CD14-positive monocyte (primary cell): ENCODE results near the gene EFCAB12. TPM values are rescaled to one million over a fixed set of nuclear protein-coding genes. Genes with fewer than 3 reads are reported as not detected.
A peak's percentile ranks its signal among the peaks of the same experiment; 100 is the strongest.

Experiments
- DNase-seq, 3 donors: peaks; one replicate each; pipeline ENCODE4 v3.0.0-alpha.2; 2011 to 2022
- H2AFZ ChIP-seq: 2 replicates; pipeline ENCODE4 v1.6.0; 2012; ENCODE audit warnings: mild to moderate bottlenecking, low read depth, low read length, inconsistent platforms; ENCODE audit not compliant: insufficient read depth, poor library complexity, severe bottlenecking
- H3K27ac ChIP-seq, 2 donors: 1 replicate in 1 of 2; 2 replicates in 1 of 2; pipeline ENCODE4 v1.5.1; 2012 to 2013; ENCODE audit warnings: low read length in 2 of 2, control low read depth in 1 of 2, inconsistent platforms in 1 of 2, low read depth in 1 of 2, mild to moderate bottlenecking in 1 of 2
- H3K27me3 ChIP-seq, 2 donors: one replicate each; pipeline versions ENCODE4 v1.6.0 to v1.6.1; 2011 to 2013; ENCODE audit warnings: low read length in 2 of 2; ENCODE audit not compliant: control insufficient read depth in 2 of 2, insufficient read depth in 2 of 2
- H3K36me3 ChIP-seq, 2 donors: replicated peaks in 1 of 2; 1 replicate in 1 of 2; 2 replicates in 1 of 2; pipeline versions ENCODE4 v1.5.1 to v1.6.1; 2012 to 2013; ENCODE audit warnings: low read length in 2 of 2, control low read depth in 1 of 2, inconsistent platforms in 1 of 2, mild to moderate bottlenecking in 1 of 2; ENCODE audit not compliant: insufficient read depth in 2 of 2, control insufficient read depth in 1 of 2
- H3K4me1 ChIP-seq, 2 donors: 1 replicate in 1 of 2; 2 replicates in 1 of 2; pipeline versions ENCODE4 v1.5.1 to v1.6.1; 2012 to 2013; ENCODE audit warnings: low read length in 2 of 2, control low read depth in 1 of 2, inconsistent platforms in 1 of 2, mild to moderate bottlenecking in 1 of 2, moderate library complexity in 1 of 2; ENCODE audit not compliant: insufficient read depth in 2 of 2, control insufficient read depth in 1 of 2
- H3K4me2 ChIP-seq: replicated peaks from 2 replicates; pipeline ENCODE3; 2012; ENCODE audit warnings: low read length, moderate library complexity, mild to moderate bottlenecking; ENCODE audit not compliant: poor library complexity, severe bottlenecking; ENCODE audit errors: extremely low read depth
- H3K4me3 ChIP-seq, 3 experiments: fragments of 200-600 bp in 1 of 3; sonication (generic) in 1 of 3; replicated peaks in 1 of 3; 1 replicate in 2 of 3; 2 replicates in 1 of 3; pipeline ENCODE4 v1.5.1; 2011 to 2013; ENCODE audit warnings: low read length in 3 of 3, mild to moderate bottlenecking in 3 of 3, control low read depth in 2 of 3, low read depth in 2 of 3, inconsistent platforms in 1 of 3, moderate library complexity in 1 of 3
- H3K79me2 ChIP-seq: 2 replicates; pipeline ENCODE4 v1.6.0; 2012; ENCODE audit warnings: mild to moderate bottlenecking, control low read depth, inconsistent platforms, low read length, moderate library complexity; ENCODE audit not compliant: insufficient read depth
- H3K9ac ChIP-seq: 2 replicates; pipeline ENCODE4 v1.6.0; 2017; ENCODE audit warnings: low read length, mild to moderate bottlenecking; ENCODE audit not compliant: insufficient read depth, poor library complexity, severe bottlenecking
- H3K9me3 ChIP-seq, 2 donors: replicated peaks in 1 of 2; 1 replicate in 1 of 2; 2 replicates in 1 of 2; pipeline versions ENCODE4 v1.5.1 to v1.6.1; 2012 to 2013; ENCODE audit warnings: low read length in 2 of 2, control low read depth in 1 of 2; ENCODE audit not compliant: control insufficient read depth in 1 of 2, insufficient read depth in 1 of 2
- H4K20me1 ChIP-seq: 2 replicates; pipeline ENCODE4 v1.6.0; 2012; ENCODE audit warnings: mild to moderate bottlenecking, low read length, control low read depth, moderate library complexity; ENCODE audit not compliant: insufficient read depth
- H3K27ac Mint-ChIP-seq, 7 donors: one replicate each; pipeline ENCODE4 v1.8.0; 2020; ENCODE audit warnings: mild to moderate bottlenecking in 7 of 7, mixed read lengths in 7 of 7, moderate library complexity in 6 of 7, inconsistent platforms in 2 of 7
- H3K27me3 Mint-ChIP-seq, 3 donors: one replicate each; pipeline ENCODE4 v1.8.0; 2021 to 2022; ENCODE audit warnings: low read depth in 3 of 3, mild to moderate bottlenecking in 3 of 3, mixed read lengths in 3 of 3, moderate library complexity in 3 of 3, inconsistent platforms in 1 of 3
- H3K36me3 Mint-ChIP-seq, 2 donors: one replicate each; pipeline ENCODE4 v1.8.0; 2020; ENCODE audit warnings: mixed read lengths in 2 of 2, inconsistent platforms in 1 of 2, mild to moderate bottlenecking in 1 of 2
- H3K4me1 Mint-ChIP-seq: one replicate; pipeline ENCODE4 v1.8.0; 2020; ENCODE audit warnings: mild to moderate bottlenecking, mixed read lengths
- H3K4me3 Mint-ChIP-seq, 2 donors: one replicate each; pipeline ENCODE4 v1.8.0; 2020; ENCODE audit warnings: mild to moderate bottlenecking in 2 of 2, mixed read lengths in 2 of 2, moderate library complexity in 1 of 2
- H3K9me3 Mint-ChIP-seq, 7 donors: one replicate each; pipeline ENCODE4 v1.8.0; 2020 to 2022; ENCODE audit warnings: mixed read lengths in 7 of 7, mild to moderate bottlenecking in 6 of 7, moderate library complexity in 6 of 7, inconsistent platforms in 2 of 7
- WGBS: methylation state at CpG from one replicate; pipeline ENCODE4 v1.1.5; 2013; ENCODE audit warnings: missing lambda C conversion rate; ENCODE audit not compliant: insufficient coverage; 5-methylcytosine and 5-hydroxymethylcytosine counted together
- intact Hi-C, 2 donors: fragments of 100-400 bp; cut with micrococcal nuclease; formaldehyde crosslinking; loops; one replicate each; pipeline versions ENCODE4 v1.15.0 to v1.15.1; 2023
- polyA plus RNA-seq, 3 donors: library from polyadenylated mRNA; depleted of rRNA in 1 of 3; unstranded in 2 of 3; stranded (reverse) in 1 of 3; fragments of 300-500 nt in 2 of 3; fragments of >200 nt in 1 of 3; fragmentation: Illumina TruSeq in 2 of 3; gene quantifications; 1 replicate in 2 of 3; 2 replicates in 1 of 3; pipeline ENCODE4 v1.2.3, GENCODE V29; 2012 to 2021
- TF ChIP-seq, protein P1 (sequence below): fragments of 200-600 bp; IDR thresholded peaks from one replicate; pipeline ENCODE4 v1.8.0; 2022; ENCODE audit warnings: antibody characterized with exemption, mild to moderate bottlenecking

EFCAB12 gene
- polyA plus RNA-seq, 3 donors, result 0.35 TPM; not detected in 2

DNA sequence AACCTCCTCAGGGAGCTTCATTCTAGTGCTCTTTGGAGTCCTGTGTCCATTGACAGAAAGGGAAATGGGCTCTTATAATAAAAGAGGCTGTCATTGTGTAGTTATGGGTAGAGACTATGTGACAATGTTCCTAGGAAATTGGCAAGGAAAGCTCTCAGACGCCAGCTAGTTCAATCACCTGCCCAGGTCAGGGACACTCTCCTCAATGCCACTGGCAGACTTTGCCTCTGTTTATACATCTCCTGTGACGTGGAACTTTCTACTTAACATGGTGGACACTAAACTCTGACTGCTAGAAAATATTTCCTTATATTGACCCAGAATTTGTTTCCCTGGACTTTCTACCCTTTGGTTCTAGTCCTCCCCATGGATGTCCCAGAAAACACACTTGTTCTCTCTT is 2.8 kb downstream of the EFCAB12 start:
- WGBS, result 100% methylated on average over 2 of the region's 2 CpGs
- Mint-ChIP-seq H3K4me3 (no peak overlapping the region), H3K27ac (no peak overlapping the region)

DNA sequence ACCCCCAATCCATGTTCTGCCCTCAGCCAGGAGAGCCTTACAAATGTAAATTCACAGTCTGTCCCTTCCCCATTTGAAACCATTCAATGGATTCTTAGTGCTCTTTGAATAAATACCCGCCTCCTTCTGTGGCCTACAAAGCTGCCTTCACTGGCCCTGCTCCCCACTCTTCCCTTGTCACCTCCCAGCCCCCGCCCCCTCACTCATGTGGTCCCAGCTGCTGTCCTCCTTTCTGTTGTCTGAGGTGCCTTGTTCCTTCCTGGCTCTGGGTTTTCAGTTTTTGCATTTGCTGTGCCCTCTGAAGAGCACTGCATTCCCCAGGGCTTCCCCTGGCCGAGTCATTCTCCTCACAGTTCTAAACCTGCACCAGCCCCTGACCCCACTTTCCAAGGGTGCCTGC is 3.2 kb downstream of the EFCAB12 start:
- Histone ChIP-seq H3K4me3 (no peak overlapping the region), H3K27me3 (no peaks in the 10 kb centered on the region), H3K9ac (no peak overlapping the region), H3K36me3 (peaks cover 4 to 10% of the 10 kb centered on the region in 2 donors), H4K20me1 (no peaks in the 10 kb centered on the region), H3K27ac (no peak overlapping the region), H3K4me2 (no peak overlapping the region), H2AFZ (no peak overlapping the region), H3K4me1 (peaks cover 27 to 28% of the 10 kb centered on the region in 2 donors), H3K9me3 (peaks cover 7 to 18% of the 10 kb centered on the region in 2 donors), H3K79me2 (no peaks in the 10 kb centered on the region)
- peaks cover 31% of the 10 kb centered on the region for H3K4me1 Mint-ChIP-seq
- TF ChIP-seq, protein P1, sequence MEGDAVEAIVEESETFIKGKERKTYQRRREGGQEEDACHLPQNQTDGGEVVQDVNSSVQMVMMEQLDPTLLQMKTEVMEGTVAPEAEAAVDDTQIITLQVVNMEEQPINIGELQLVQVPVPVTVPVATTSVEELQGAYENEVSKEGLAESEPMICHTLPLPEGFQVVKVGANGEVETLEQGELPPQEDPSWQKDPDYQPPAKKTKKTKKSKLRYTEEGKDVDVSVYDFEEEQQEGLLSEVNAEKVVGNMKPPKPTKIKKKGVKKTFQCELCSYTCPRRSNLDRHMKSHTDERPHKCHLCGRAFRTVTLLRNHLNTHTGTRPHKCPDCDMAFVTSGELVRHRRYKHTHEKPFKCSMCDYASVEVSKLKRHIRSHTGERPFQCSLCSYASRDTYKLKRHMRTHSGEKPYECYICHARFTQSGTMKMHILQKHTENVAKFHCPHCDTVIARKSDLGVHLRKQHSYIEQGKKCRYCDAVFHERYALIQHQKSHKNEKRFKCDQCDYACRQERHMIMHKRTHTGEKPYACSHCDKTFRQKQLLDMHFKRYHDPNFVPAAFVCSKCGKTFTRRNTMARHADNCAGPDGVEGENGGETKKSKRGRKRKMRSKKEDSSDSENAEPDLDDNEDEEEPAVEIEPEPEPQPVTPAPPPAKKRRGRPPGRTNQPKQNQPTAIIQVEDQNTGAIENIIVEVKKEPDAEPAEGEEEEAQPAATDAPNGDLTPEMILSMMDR, result no peak
- H3K4me3 Mint-ChIP-seq, result no peak overlapping the region
- peaks cover 11 to 19% (median 16%) of the 10 kb centered on the region in 7 donors for H3K9me3 Mint-ChIP-seq
- 100% methylated on average over 2 of the region's 3 CpGs for WGBS
- no peak for DNase-seq
- H3K27me3 Mint-ChIP-seq, result peaks cover 0 to 8% (median 4%) of the 10 kb centered on the region in 3 donors
- intact Hi-C loops, result no loop called here
- H3K27ac Mint-ChIP-seq, result peak overlapping the region in 2 of 7 donors; percentile 65 to 85
- peaks cover 7 to 22% of the 10 kb centered on the region in 2 donors for H3K36me3 Mint-ChIP-seq

More for the DNA sequence above, 2.8 kb downstream of the EFCAB12 start:
- Histone ChIP-seq H3K4me2 (no peak overlapping the region), H3K9ac (no peak overlapping the region), H3K4me1 (peaks cover 27 to 28% of the 10 kb centered on the region in 2 donors), H3K9me3 (peaks cover 7 to 18% of the 10 kb centered on the region in 2 donors), H3K27ac (no peak overlapping the region), H3K27me3 (no peaks in the 10 kb centered on the region), H3K79me2 (no peaks in the 10 kb centered on the region), H4K20me1 (no peaks in the 10 kb centered on the region), H2AFZ (no peak overlapping the region), H3K36me3 (peaks cover 7 to 14% of the 10 kb centered on the region in 2 donors), H3K4me3 (no peak overlapping the region)
- H3K27me3 Mint-ChIP-seq, result peaks cover 0 to 8% (median 4%) of the 10 kb centered on the region in 3 donors
- intact Hi-C loops, result no loop called here
- H3K9me3 Mint-ChIP-seq, result peaks cover 11 to 19% (median 16%) of the 10 kb centered on the region in 7 donors
- peaks cover 9 to 26% of the 10 kb centered on the region in 2 donors for H3K36me3 Mint-ChIP-seq
- peaks cover 31% of the 10 kb centered on the region for H3K4me1 Mint-ChIP-seq
- TF ChIP-seq, protein P1, result no peak
- DNase-seq, result no peak
